Colonic mucosa (tissue), 4 donors: ENCODE results near the gene DCTD. TPM values are rescaled to one million over a fixed set of nuclear protein-coding genes. Genes with fewer than 3 reads are reported as not detected.

ENCODE experiments used
- DNase-seq: peaks from one replicate; pipeline ENCODE4 v3.0.0-alpha.2; 2020
- H3K27ac ChIP-seq: fragments of 200-600 bp; one replicate; pipeline ENCODE4 v1.8.0; 2021
- H3K27me3 ChIP-seq: fragments of 200-600 bp; one replicate; pipeline ENCODE4 v1.8.0; 2021
- H3K36me3 ChIP-seq: fragments of 200-600 bp; one replicate; pipeline ENCODE4 v1.8.0; 2021
- H3K4me1 ChIP-seq: fragments of 200-600 bp; one replicate; pipeline ENCODE4 v1.8.0; 2021; ENCODE audit warnings: mild to moderate bottlenecking
- H3K4me3 ChIP-seq: fragments of 200-600 bp; one replicate; pipeline ENCODE4 v1.8.0; 2021
- H3K9ac ChIP-seq, 2 donors: one replicate each; pipeline ENCODE4 v1.7.0; 2013; ENCODE audit warnings: control low read depth in 2 of 2, low read depth in 2 of 2, low read length in 2 of 2
- H3K9me3 ChIP-seq: fragments of 200-600 bp; one replicate; pipeline ENCODE4 v1.8.0; 2021
- intact Hi-C: fragments of 100-400 bp; cut with DNase I; formaldehyde crosslinking; loops from one replicate; pipeline ENCODE4 v1.14.1; 2022
- total RNA-seq, 2 donors: library from RNA; stranded (reverse); fragmentation: NEBNext Ultra II Directional in 1 of 2; extraction: Animal tissue kit (Norgen Biotek cat#: 25700) in 1 of 2; gene quantifications; one replicate each; pipeline ENCODE4 v1.2.1, GENCODE V29; 2021
- TF ChIP-seq, protein P1 (sequence below): fragments of 200-600 bp; IDR thresholded peaks from one replicate; pipeline ENCODE4 v1.8.0; 2022; ENCODE audit warnings: antibody characterized with exemption, mild to moderate bottlenecking
- donor health status: healthy.
- donor health status: DM: no; HTN: no; CAD: no.
- donor health status: DM: no; HTN: no; CAD: no.

DCTD gene
- total RNA-seq, 2 donors from 2014 or later: 51.4 to 54.6 TPM

- Histone ChIP-seq H3K9me3 (no peaks in the 10 kb centered on the region), H3K4me1 (no peaks in the 10 kb centered on the region), H3K36me3 (no peaks in the 10 kb centered on the region), H3K27me3 (no peaks in the 10 kb centered on the region), H3K9ac (no peak overlapping the region), H3K4me3 (no peak overlapping the region), H3K27ac (no peak overlapping the region)
- intact Hi-C loops: no loop called here
- TF ChIP-seq, protein P1, sequence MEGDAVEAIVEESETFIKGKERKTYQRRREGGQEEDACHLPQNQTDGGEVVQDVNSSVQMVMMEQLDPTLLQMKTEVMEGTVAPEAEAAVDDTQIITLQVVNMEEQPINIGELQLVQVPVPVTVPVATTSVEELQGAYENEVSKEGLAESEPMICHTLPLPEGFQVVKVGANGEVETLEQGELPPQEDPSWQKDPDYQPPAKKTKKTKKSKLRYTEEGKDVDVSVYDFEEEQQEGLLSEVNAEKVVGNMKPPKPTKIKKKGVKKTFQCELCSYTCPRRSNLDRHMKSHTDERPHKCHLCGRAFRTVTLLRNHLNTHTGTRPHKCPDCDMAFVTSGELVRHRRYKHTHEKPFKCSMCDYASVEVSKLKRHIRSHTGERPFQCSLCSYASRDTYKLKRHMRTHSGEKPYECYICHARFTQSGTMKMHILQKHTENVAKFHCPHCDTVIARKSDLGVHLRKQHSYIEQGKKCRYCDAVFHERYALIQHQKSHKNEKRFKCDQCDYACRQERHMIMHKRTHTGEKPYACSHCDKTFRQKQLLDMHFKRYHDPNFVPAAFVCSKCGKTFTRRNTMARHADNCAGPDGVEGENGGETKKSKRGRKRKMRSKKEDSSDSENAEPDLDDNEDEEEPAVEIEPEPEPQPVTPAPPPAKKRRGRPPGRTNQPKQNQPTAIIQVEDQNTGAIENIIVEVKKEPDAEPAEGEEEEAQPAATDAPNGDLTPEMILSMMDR: no peak
- DNase-seq: no peak
Measured at GRCh38 chr4:182930889-182931288, 13.7 kb upstream of the DCTD start.

DNA sequence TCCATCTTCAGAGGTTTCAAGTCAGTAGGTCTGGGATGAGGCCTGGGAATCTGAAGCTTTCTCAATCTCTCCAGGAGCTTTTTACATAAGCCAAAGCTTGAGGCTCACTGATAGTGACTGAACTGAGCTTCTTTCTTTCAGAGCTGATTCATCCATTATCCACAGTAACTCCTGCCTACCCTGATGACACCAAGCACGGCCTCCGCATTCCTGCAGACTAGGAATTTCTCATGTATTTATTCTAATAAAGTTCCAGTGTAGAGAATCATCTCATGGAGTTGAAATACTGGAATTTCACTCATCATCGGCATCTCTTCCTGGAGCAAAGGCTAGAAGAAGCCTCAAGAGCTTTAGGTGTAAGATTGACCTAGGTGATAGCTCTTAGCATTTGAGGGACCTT, 12.1 kb upstream of the DCTD start:
- DNase-seq: no peak
- H3K4me1 ChIP-seq: no peaks in the 10 kb centered on the region
- H3K4me3 ChIP-seq: no peak overlapping the region
- no peak overlapping the region for H3K9ac ChIP-seq
- H3K9me3 ChIP-seq: no peaks in the 10 kb centered on the region
- H3K27me3 ChIP-seq: no peaks in the 10 kb centered on the region
- intact Hi-C loops: loop anchor here (10.0 kb wide), 2 partner anchors 444 to 466 kb away; no protein-coding TSS in a partner anchor
- H3K36me3 ChIP-seq: no peaks in the 10 kb centered on the region
- TF ChIP-seq, protein P1: no peak
- no peak overlapping the region for H3K27ac ChIP-seq

- Histone ChIP-seq H3K4me1 (no peaks in the 10 kb centered on the region), H3K36me3 (no peaks in the 10 kb centered on the region), H3K4me3 (no peak overlapping the region), H3K9ac (no peak overlapping the region), H3K9me3 (no peaks in the 10 kb centered on the region), H3K27ac (no peak overlapping the region), H3K27me3 (no peaks in the 10 kb centered on the region)
- intact Hi-C loops: loop anchor here (10.0 kb wide), 2 partner anchors 443 to 467 kb away; no protein-coding TSS in a partner anchor
- TF ChIP-seq, protein P1: no peak
- no peak for DNase-seq
Measured at GRCh38 chr4:182928061-182928460, 10.9 kb upstream of the DCTD start.

DNA sequence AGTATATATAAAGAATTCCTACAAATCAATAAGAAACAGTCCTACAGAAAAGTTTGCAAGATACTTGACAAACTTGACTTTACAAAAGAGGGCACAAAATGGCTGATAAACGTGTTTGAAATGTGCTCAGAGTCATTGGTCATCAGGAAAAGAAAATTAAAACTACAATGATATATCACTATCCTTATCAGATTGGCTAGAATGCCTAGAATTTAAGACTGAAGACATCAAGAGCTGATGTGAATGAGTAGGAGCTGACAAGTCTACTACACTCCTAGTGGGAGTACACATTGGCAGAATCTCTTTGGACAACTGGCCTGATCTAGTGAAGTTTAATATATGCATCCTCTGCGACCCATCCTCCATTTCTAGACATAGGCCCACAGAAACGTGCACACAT, 10.3 kb upstream of the DCTD start:
- no peaks in the 10 kb centered on the region for H3K9me3 ChIP-seq
- H3K27me3 ChIP-seq: no peaks in the 10 kb centered on the region
- H3K27ac ChIP-seq: no peak overlapping the region
- no peaks in the 10 kb centered on the region for H3K4me1 ChIP-seq
- TF ChIP-seq, protein P1: no peak
- H3K36me3 ChIP-seq: no peaks in the 10 kb centered on the region
- intact Hi-C loops: loop anchor here (10.0 kb wide), 2 partner anchors 443 to 467 kb away; no protein-coding TSS in a partner anchor
- H3K4me3 ChIP-seq: no peak overlapping the region
- H3K9ac ChIP-seq: no peak overlapping the region
- DNase-seq: no peak

GRCh38 chr4:182925855-182926254, 8.7 kb upstream of the DCTD start:
- intact Hi-C loops: loop anchor here (10.0 kb wide), 2 partner anchors 441 to 469 kb away; no protein-coding TSS in a partner anchor
- Histone ChIP-seq H3K36me3 (no peaks in the 10 kb centered on the region), H3K27ac (no peak overlapping the region), H3K4me3 (no peak overlapping the region), H3K9ac (no peak overlapping the region), H3K4me1 (no peaks in the 10 kb centered on the region), H3K27me3 (no peaks in the 10 kb centered on the region), H3K9me3 (no peaks in the 10 kb centered on the region)
- TF ChIP-seq, protein P1: no peak
- no peak for DNase-seq
